Measurements from ENCODE around the gene KCNH5.

DNA sequence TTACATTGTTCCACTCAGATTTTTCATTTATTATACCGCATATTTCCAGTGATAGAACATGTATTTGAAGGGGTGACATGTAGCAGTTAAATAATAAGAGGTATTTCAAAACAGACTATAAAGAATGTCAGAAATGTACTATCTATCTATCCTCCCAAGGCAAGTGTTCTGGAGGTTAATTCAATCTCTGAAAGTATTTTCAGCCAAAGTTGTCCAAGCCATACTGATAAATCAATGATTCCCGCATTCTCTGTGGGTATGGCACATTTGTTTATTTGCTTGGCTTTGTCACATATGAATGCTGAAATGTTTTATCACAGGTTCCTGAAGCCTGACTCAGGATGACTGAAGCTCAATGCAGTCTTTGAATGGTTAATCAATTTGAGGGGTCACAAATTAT is 35.8 kb downstream of the KCNH5 start:
- TF ChIP-seq, protein P1, sequence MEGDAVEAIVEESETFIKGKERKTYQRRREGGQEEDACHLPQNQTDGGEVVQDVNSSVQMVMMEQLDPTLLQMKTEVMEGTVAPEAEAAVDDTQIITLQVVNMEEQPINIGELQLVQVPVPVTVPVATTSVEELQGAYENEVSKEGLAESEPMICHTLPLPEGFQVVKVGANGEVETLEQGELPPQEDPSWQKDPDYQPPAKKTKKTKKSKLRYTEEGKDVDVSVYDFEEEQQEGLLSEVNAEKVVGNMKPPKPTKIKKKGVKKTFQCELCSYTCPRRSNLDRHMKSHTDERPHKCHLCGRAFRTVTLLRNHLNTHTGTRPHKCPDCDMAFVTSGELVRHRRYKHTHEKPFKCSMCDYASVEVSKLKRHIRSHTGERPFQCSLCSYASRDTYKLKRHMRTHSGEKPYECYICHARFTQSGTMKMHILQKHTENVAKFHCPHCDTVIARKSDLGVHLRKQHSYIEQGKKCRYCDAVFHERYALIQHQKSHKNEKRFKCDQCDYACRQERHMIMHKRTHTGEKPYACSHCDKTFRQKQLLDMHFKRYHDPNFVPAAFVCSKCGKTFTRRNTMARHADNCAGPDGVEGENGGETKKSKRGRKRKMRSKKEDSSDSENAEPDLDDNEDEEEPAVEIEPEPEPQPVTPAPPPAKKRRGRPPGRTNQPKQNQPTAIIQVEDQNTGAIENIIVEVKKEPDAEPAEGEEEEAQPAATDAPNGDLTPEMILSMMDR (IDR thresholded peaks at IDR 0.05; ENCODE audit: insufficient read depth, low read depth, low read length): no peak
- TF ChIP-seq EZH2 (IDR thresholded peaks at IDR 0.05; ENCODE audit: insufficient read depth, low read length): no peak

Measured in astrocyte (in vitro differentiated cells and primary cell).